Peyer's patch (tissue), 4 donors: ENCODE results near the gene TLL2. TPM values are rescaled to one million over a fixed set of nuclear protein-coding genes. Genes with fewer than 3 reads are reported as not detected.

ENCODE experiments used
- DNase-seq, 3 donors: peaks; one replicate each; pipeline ENCODE4 v3.0.0-alpha.2; 2017 to 2019
- H3K27ac ChIP-seq, 4 donors: fragments of 200-600 bp; sonication (generic); one replicate each; pipeline ENCODE4 v1.5.1; 2016 to 2019
- H3K27me3 ChIP-seq, 2 donors: fragments of 200-600 bp; sonication (generic); one replicate each; pipeline ENCODE4 v1.5.1; 2019
- H3K36me3 ChIP-seq, 3 donors: fragments of 200-600 bp; sonication (generic); one replicate each; pipeline ENCODE4 v1.5.1; 2016 to 2019
- H3K4me1 ChIP-seq, 4 donors: fragments of 200-600 bp; sonication (generic); one replicate each; pipeline ENCODE4 v1.5.1; 2016 to 2019
- H3K4me3 ChIP-seq, 4 donors: fragments of 200-600 bp; sonication (generic); 1 replicate in 3 of 4; 2 replicates in 1 of 4; pipeline ENCODE4 v1.5.1; 2016 to 2019; ENCODE audit warnings: mild to moderate bottlenecking in 1 of 4
- H3K9me3 ChIP-seq, 4 donors: fragments of 200-600 bp; sonication (generic); one replicate each; pipeline ENCODE4 v1.5.1; 2016 to 2019; ENCODE audit warnings: mild to moderate bottlenecking in 1 of 4
- CTCF ChIP-seq, 6 experiments: fragments of 450-650 bp in 4 of 6; fragments of 200-600 bp in 2 of 6; sonication (generic) in 1 of 6; IDR thresholded peaks; one replicate each; pipeline ENCODE4 v1.5.1; 2017 to 2019; ENCODE audit warnings: antibody characterized with exemption in 6 of 6, mild to moderate bottlenecking in 3 of 6, moderate library complexity in 1 of 6
- POLR2A ChIP-seq, 2 donors: fragments of 450-650 bp; IDR thresholded peaks; one replicate each; pipeline ENCODE4 v1.5.1; 2017; ENCODE audit warnings: antibody characterized with exemption in 2 of 2, mild to moderate bottlenecking in 2 of 2, moderate library complexity in 2 of 2
- total RNA-seq, 4 donors: library from RNA; depleted of rRNA; stranded (reverse); fragments of >200 nt; gene quantifications; one replicate each; pipeline ENCODE4 v1.1.0, GENCODE V29; 2016

TLL2 gene
- total RNA-seq, 4 donors from 2014 or later: 0.27 to 0.83 (median 0.38) TPM; not detected in 1

- TF ChIP-seq POLR2A (IDR thresholded peaks at IDR 0.05) (no peak), CTCF (IDR thresholded peaks at IDR 0.05) (no peak)
- H3K27me3 ChIP-seq: no peaks in the 10 kb centered on the region
- H3K4me1 ChIP-seq: no peaks in the 10 kb centered on the region
- no peak overlapping the region for H3K4me3 ChIP-seq
- H3K27ac ChIP-seq: no peak overlapping the region
- DNase-seq: no peak
- no peaks in the 10 kb centered on the region for H3K36me3 ChIP-seq
- H3K9me3 ChIP-seq: no peaks in the 10 kb centered on the region
Observed at GRCh38 chr10:96408201-96408600, 105.5 kb downstream of the TLL2 start.

GRCh38 chr10:96407560-96408069, 106.1 kb downstream of the TLL2 start:
- no peak for TF ChIP-seq CTCF (IDR thresholded peaks at IDR 0.05)
- TF ChIP-seq POLR2A (IDR thresholded peaks at IDR 0.05): no peak
- H3K4me3 ChIP-seq: no peak overlapping the region
- no peak for DNase-seq
- H3K9me3 ChIP-seq: no peaks in the 10 kb centered on the region
- H3K36me3 ChIP-seq: no peaks in the 10 kb centered on the region
- no peaks in the 10 kb centered on the region for H3K4me1 ChIP-seq
- H3K27me3 ChIP-seq: no peaks in the 10 kb centered on the region
- H3K27ac ChIP-seq: no peak overlapping the region

- no peak overlapping the region for H3K27ac ChIP-seq
- no peaks in the 10 kb centered on the region for H3K27me3 ChIP-seq
- H3K9me3 ChIP-seq: no peaks in the 10 kb centered on the region
- no peak for TF ChIP-seq POLR2A (IDR thresholded peaks at IDR 0.05)
- TF ChIP-seq CTCF (IDR thresholded peaks at IDR 0.05): no peak
- H3K36me3 ChIP-seq: no peaks in the 10 kb centered on the region
- no peak for DNase-seq
- no peaks in the 10 kb centered on the region for H3K4me1 ChIP-seq
- no peak overlapping the region for H3K4me3 ChIP-seq
Observed at GRCh38 chr10:96406091-96406490, 107.6 kb downstream of the TLL2 start.

GRCh38 chr10:96402417-96403305, 111.1 kb downstream of the TLL2 start:
- Histone ChIP-seq H3K36me3 (no peaks in the 10 kb centered on the region), H3K4me3 (no peak overlapping the region), H3K27me3 (no peaks in the 10 kb centered on the region), H3K9me3 (no peaks in the 10 kb centered on the region), H3K4me1 (no peaks in the 10 kb centered on the region), H3K27ac (no peak overlapping the region)
- no peak for DNase-seq
- TF ChIP-seq CTCF (IDR thresholded peaks at IDR 0.05) (no peak), POLR2A (IDR thresholded peaks at IDR 0.05) (no peak)

- Histone ChIP-seq H3K4me1 (no peaks in the 10 kb centered on the region), H3K36me3 (no peaks in the 10 kb centered on the region), H3K4me3 (no peak overlapping the region), H3K27ac (no peak overlapping the region), H3K9me3 (no peaks in the 10 kb centered on the region), H3K27me3 (no peaks in the 10 kb centered on the region)
- TF ChIP-seq POLR2A (IDR thresholded peaks at IDR 0.05) (no peak), CTCF (IDR thresholded peaks at IDR 0.05) (no peak)
- DNase-seq: no peak
Observed at GRCh38 chr10:96401036-96401435, 112.7 kb downstream of the TLL2 start.
